GM19463 (cell line): ENCODE results near the gene TUBA3C.
"Not testable (repeated sequence)": the region's sequence is repeated elsewhere in the genome, so short reads cannot be mapped to it uniquely, and the experiment has no call there.

ENCODE experiments used
- ATAC-seq: cut with Tn5 transposase; IDR thresholded peaks from one replicate; pipeline ENCODE4 v1.9.1; 2021; ENCODE audit warnings: mild to moderate bottlenecking, moderate library complexity; ENCODE audit not compliant: unreplicated experiment

Gene TUBA3C

DNA sequence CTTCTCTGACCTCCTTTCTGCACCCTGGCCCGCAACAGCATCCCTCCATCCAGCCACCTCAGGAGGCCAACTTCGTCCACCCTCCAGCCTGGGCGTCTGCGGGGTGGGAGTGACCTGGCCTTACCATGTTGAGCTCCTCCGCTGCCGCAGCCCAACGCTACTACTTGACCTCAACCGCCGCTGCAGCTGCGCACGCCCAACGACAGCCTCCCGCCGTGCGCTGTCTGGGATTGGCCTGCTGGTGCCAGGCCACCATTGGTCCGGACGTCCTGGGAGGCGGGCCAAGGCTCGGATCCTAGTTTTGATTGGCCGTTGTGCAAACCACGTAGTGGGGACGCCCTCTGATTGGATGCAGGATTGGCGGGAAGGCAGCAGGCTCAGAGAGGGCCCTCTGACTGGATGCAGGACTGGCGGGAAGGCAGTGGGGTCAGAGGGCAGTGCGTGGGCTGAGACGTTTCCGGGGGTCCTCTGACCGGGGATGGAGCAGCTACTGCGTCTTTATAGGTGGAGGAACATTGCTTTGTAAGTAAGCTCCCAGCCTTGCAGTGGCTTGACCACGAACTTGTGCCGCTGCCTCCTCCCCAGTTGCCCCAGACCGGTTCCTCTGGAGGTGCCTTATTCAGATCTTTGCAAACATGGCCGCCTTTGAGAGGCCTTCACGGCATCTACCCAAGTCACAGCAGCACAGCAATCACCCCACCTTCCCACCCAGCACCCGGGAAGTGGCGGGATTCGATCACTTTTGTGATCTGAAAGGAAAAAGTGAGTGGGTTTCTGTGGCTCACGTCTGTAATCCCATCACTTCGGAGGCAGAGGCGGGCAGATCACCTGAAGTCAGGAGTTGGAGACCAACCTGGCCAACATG is at the start of gene TUBA3C:
TSS of gene TUBA3C (minus strand) at position 204 of the 865 bp plus-strand sequence. CDS start at position 127, 77 bp downstream.
- no peak for ATAC-seq

DNA sequence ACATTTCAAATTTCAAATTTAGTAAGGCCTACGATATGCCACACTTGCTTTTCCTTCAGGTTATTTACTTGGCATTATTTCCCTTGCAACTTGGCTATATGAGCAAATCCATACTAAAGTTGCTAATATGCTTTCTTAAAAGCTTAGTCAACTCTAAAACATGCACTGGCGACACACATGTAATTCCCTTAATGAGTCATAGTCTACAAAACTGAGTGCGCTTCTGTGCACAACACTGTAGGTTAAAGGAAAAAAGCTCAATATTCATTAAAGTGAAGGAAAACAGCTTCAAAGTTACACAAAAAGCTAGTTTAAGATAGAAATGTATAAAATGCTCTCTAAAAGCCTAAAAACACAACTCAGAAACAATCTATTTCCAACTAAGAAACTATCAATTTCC is 25.8 kb upstream of the TUBA3C start:
- not testable (repeated sequence) for ATAC-seq

DNA sequence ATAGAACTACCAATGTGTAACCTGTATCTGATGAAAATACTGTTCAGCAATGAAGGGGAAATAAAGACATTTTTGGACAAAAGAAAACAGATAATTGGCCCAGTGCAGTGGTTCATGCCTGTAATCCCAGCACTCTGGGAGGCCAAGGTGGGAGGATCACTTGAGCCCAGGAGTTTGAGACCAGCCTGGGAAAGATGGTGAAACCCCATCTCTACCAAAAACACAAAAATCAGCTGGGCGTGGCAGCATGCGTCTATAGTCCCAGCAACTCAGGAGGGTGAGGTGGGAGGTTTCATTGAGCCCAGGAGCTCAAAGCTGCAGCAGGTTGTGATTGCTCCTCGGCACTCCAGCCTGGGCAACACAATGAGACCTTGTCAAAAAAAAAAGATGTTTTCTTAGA is 11.0 kb upstream of the TUBA3C start:
- not testable (repeated sequence) for ATAC-seq

DNA sequence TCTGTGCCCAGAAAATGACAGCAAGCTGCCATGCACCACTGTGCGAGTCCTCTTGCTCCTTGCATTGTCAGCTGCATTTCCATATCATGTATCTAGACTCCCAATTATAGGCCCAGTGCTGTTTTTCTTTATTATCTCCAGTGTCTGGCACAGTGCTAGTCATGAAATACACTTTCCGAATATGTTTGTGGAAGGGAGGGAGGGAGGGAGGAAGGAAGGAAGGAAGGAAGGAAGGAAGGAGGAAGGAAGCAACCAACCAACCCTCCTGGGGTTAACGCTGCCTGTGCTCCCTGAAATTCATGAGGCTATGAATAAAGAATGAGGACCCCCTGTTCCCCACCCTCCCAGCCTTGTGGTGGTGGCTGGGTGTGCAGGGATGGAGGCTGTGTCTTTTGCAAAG is 8.3 kb upstream of the TUBA3C start:
- ATAC-seq: not testable (repeated sequence)

DNA sequence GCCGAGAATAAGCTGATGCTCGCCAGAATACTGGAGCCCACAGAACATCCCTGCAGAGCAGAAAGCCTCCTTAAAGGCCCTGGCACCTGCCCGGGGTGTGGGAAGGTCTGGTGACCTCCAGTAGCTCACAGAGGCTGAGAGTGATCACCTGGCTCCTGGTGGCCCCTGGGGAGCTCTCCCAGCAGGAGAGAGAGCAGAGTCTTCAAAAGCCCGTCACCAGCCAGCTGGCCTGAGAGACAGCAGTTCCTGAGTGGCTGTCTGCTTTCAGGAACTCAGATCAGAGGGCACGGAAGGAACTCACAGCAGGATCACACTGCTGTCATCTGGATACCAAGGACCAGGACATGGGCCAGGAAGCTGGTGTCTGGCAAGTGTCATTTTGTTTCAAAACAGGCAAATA is 7.7 kb upstream of the TUBA3C start:
- not testable (repeated sequence) for ATAC-seq

DNA sequence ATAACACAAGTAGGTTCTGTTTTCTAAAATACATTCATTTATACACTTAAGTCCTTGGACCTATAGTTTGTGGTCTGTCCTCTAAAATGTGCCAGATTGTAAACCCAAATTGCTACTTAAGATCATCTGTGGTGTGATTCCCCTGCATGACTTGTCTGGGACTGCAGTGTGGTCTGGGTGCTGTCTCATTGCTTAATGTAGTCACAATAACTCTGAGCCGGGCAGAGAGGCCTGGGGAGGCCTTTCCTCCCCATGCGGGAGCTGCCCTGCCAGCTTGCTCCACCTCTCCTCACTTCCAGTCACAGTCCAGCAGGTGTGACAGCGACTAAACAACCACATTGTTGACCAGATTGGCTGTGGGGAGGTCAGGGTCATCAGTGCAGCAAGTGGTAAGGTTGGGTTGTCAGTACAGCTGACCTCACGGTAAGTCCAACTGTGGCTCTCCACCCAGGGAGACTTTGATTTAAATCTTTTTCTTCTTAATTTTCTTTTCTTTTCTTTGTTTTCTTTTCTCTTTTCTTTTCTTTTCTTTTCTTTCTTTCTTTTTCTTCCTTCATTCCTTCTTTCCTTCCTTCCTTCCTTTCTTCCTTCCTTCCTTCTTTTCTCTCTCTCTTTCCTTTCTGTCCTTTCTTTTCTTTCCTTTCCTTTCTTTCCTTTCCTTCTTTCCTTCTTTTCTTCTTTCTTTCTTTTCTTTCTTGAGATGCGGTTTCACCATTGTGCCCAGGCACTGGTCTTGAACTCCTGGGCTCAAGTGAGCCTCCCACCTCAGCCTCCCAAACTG is 4.4 kb upstream of the TUBA3C start:
- ATAC-seq: peak; percentile 54

DNA sequence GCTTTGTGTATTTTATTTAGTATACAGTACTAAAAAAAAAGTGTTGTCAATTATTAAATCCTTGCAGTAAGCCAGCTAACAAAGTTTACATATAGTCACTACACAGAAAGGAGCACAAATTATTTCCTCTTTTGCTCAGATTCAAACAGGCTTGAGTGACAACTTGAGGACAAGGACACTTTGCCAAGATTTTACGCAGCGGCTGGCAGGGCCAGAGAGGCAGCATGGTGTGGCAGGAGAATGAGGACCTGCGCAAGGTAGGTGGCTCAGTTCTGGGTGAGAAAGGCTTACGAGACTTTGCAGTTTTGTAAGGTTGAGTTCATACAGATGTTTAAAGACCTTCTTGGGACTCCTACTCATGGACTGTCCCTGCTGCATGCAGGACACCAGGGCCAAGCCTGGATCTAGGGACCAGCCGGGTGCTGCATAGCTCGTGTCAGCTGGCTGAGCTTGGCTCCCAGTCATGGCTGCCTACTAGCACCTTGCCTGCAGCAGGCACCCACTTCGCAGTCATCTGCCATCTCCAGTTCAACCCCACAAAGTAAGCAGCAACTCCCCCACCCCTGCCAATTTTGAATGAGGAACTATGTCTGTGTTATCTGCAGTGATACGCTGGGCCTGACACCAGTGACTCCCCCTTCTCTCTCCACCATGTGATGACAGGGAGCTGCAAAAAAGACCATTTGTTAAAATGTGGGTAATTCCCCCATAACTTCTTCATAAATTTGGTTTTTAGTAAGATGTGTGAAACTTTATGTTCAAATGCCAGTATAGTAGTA is 3.7 kb upstream of the TUBA3C start:
- ATAC-seq: peak; percentile 12

DNA sequence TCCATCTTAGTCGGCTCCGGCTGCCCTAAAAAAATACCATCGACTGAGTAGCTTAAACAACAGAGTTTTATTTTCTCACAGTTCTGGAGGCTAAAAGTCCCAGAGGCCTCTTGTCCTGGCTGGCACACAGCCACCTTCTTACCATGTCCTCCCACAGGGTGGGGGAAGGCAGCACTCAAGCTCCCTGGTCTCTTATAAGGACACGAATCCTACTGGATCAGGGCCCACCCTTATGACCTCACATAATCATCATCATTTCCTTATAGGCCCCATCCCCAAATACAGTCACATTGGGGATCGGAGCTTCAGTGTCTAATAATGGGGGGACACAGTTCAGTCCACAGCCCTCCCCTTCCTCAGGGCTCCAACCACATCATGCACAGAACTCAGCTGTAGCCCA is 2.6 kb upstream of the TUBA3C start:
- ATAC-seq: no peak

DNA sequence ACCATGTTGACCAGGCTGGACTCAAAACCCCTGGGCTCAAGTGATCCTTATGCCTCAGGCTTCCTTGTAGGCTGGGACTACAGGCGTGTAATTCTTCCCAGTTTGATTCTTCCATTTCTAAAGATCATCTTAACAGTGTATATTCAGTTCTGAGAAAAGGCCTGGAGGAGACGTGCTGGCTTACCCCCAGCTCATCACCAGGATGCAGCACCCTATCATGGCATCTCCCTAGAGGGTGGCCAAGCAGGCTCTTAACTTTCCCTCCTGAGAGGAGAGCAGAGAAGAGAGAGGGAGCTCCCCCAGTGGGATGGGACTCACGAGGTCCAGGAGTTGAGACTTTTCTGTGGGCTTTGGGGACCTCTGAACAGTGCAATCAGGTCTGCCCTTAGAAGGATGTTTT is 2.1 kb upstream of the TUBA3C start:
- ATAC-seq: no peak

DNA sequence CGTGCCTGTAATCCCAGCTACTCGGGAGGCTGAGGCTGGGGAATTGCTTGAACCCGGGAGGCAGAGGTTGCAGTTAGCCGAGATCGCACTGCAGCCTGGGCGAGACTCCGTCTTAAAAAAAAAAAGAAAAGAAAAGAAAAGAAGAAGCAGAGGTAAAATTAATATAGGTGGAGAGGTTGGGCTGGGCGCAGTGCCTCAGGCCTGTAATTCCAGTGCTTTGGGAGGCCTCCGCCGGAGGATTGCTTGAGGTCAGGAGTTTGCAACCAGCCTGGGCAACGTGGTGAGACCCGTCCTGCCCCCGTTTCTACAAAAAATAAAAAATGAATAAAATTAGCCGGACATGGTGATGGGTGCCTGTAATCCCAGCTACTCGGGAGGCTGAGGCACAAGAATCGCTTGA is 912 bp upstream of the TUBA3C start:
- no peak for ATAC-seq

DNA sequence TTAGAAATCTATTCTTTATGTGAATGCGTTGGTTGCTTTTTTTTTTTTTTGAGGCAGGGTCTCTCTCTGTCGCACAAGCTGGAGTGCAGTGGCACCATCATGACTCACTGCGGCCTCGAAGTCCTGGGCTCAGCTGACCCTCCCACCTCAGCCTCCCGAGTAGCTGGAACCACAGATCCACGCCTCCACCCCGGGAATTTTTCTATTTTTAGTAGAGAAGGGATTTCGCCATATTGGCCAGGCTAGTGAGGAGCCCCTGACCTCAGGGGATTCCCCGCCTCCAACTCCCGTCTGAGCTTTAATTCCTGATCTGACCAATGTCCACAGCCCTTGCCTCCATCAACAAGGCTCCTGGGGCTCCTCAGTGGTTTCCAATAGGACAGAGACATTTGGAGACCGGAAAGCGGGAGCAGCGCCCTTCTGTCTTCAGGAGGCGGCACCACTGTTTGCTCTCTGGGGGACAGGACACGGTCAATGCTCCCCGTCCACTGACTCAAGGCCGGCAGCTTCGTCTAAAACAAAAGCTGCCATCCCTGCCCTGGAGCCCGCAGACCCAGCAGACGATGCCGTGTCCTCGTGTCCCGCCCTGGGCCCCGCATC is 503 bp downstream of the TUBA3C start:
- ATAC-seq: no peak

DNA sequence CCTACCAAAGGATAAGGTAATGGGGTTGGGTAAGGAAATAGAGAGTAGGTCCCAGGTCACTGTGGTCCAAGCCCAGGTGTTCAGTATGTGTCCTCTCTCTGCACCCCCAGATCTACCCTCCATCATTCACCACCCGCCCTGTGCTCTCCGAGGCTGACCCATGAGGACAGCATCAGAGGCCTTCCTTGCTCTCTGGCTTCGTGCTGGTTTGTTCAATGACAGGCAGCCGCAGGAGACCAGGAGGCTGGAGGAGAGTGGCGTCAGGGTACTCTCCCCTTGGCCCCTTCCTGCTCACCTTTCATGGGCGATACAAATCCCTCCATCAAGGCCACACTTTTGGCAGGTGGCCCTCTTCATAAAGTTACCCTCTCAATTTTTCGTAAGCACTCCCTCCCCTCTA is 1.7 kb downstream of the TUBA3C start:
- ATAC-seq: no peak

DNA sequence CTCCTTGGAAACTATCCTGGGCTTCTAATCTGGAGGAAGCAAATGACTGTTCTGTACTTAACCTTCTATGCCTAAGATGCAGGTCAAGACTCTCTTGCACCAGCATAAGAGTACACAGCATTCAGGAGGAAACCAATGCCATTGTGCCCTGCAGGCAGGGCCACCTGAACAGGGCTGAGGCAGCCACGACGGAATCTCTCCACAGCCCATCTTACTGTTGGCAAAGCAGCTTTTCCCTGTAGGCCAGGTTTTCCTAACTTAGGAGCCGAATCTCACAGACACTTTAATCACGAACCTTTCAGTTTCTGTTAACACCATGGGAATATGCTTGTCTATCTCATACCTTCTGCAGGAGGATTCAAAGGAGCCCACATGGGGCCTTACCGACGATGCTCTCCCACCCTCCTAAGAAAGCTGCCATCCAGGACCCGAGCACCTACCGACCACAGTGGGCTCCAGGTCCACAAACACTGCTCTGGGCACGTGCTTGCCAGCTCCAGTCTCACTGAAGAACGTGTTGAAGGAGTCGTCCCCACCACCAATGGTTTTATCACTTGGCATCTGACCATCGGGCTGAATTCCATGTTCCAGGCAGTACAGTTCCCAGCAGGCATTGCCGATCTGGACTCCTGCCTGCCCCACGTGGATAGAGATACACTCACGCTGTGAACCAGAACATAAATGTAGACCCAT is 2.6 kb downstream of the TUBA3C start:
- no peak for ATAC-seq

DNA sequence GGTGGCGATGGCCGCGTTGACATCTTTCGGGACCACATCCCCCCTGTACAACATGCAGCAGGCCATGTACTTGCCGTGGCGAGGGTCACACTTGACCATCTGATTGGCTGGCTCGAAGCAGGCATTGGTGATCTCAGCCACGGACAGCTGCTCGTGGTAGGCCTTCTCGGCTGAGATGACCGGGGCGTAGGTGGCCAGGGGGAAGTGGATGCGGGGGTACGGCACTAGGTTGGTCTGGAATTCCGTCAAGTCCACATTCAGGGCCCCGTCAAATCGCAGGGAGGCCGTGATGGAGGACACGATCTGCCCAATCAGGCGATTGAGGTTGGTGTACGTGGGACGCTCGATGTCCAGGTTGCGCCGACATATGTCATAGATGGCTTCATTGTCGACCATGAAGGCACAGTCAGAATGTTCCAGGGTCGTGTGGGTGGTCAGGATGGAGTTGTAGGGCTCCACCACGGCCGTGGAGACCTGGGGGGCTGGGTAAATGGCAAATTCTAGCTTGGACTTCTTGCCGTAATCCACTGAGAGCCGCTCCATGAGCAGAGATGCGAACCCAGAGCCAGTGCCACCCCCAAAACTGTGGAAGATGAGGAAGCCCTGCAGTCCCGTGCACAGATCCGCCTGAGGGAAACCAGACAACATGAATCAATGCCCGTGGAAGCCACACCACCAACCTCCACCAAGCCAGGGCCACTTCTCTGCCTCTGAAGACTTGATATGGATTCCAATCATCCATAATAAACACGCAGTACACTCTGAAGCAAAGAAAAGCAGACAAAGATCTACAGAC is 4.4 kb downstream of the TUBA3C start:
- not testable (repeated sequence) for ATAC-seq

DNA sequence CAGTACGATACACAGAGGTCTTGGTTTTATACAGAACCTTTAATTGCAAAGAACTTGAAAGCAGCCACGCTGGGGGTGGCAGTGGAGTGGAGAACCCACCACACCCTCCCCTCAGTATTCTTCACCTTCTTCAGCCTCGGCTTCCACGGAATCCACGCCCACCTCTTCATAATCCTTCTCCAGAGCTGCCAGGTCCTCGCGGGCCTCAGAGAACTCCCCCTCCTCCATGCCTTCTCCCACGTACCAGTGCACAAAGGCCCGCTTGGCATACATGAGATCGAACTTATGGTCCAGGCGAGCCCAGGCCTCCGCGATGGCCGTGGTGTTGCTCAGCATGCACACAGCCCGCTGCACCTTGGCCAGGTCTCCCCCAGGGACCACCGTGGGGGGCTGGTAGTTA is 7.9 kb downstream of the TUBA3C start:
- no peak for ATAC-seq

DNA sequence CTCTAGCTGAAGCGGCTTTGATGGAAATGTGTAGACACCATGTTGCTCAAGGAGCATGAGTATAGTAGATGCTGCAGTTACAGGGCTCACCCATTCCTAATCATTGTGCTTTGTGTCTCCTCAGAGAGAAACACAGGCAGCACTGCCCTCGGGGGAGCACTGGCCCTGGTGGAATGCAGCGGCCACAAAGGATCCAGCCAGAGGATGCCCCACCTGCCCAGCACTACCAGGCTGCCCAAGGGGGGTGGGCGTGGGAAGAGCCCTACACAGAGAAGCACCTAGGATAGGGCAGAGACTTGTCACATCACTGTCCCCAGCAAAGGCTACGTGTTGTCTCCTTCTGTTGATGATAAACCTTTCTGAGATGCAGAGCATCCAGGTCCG is 9.0 kb downstream of the TUBA3C start:
- no peak for ATAC-seq

DNA sequence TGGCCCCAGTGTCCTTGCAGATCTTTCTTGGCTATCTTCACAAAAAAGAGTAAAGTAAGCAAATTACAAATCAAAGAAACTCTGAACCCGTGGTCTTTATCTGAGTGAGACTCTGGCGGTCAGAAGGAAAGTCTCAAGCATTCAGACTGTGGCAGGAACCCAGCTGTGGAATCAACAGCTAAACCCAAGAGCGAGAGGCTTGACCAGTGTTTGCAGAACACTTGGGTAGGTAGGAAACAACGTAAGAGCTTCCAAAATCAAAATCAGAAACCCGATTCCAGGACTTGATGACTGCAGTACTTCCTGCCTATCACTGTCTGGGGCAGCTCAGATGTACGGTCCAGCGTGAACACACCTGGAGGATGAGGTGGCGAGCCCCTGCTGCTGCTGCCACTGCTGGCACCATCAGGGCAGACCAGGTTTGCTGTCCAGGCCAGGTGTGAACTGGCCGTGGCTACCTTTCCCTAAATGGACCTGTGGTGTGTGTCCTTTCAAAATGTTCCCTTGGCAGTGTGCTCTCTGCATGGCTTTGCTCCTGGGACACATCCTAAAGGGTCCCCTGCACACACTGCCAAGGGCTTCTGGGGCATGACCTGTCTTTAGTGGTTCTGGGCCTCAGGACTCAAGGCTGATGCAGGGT is 9.5 kb downstream of the TUBA3C start:
- ATAC-seq: no peak

DNA sequence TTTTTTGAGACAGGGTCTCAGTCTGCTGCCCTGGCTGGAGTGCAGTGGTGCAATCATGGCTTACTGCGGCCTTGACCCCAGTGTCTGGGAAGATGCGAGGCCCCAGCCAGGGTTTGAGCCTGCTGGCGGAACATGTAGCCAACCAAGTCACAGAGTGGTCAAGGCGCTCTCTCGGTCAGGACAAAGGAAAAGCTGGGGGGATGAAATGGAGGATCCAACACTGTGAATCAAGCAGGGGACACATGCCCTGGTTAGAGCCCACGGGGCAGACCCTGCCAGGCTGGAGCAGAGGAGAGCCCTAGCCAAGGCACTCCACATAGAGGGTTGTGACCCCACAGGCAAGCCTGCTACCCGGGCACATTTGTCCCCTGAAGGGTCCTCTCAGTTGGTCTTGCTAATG is 10.1 kb downstream of the TUBA3C start:
- no peak for ATAC-seq

DNA sequence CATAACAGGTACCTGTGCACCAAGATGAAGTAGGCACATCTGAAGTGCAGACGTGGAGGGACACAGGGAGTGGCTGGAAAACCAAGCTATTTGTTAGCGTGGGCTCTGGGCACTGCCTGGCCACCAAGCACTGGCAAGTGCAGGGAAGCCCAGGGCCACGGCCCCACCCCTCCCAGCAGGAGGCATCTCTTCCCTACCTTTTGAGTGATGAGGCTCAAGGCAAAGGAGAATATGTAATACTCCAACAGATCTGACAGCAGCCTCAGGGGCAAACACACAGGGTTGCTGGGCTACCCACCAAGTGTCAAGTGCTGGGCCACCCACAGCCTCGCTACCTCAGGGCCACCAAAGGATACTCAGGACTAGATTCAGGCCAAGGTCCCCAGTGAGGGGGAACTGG is 11.6 kb downstream of the TUBA3C start:
- no peak for ATAC-seq
